ENCODE measurements around the gene ACD.
A peak's percentile ranks its signal among the peaks of the same experiment; 100 is the strongest.

Gene ACD

GRCh38 chr16:67653789-67654402 is 6.2 kb downstream of the ACD start:
- Histone ChIP-seq H3K9me3 (ENCODE audit: low read length) (no peaks in the 10 kb centered on the region), H2AFZ (ENCODE audit: low read depth, low read length) (no peak overlapping the region), H3K4me1 (ENCODE audit: insufficient read depth, low read length) (peaks cover 14% of the 10 kb centered on the region), H3K4me3 (ENCODE audit: low read length) (peak overlapping the region; percentile 57), H3K36me3 (ENCODE audit: insufficient read depth, low read length) (peaks cover 9% of the 10 kb centered on the region), H3K27me3 (ENCODE audit: insufficient read depth, low read length) (peaks cover 19% of the 10 kb centered on the region)

DNA sequence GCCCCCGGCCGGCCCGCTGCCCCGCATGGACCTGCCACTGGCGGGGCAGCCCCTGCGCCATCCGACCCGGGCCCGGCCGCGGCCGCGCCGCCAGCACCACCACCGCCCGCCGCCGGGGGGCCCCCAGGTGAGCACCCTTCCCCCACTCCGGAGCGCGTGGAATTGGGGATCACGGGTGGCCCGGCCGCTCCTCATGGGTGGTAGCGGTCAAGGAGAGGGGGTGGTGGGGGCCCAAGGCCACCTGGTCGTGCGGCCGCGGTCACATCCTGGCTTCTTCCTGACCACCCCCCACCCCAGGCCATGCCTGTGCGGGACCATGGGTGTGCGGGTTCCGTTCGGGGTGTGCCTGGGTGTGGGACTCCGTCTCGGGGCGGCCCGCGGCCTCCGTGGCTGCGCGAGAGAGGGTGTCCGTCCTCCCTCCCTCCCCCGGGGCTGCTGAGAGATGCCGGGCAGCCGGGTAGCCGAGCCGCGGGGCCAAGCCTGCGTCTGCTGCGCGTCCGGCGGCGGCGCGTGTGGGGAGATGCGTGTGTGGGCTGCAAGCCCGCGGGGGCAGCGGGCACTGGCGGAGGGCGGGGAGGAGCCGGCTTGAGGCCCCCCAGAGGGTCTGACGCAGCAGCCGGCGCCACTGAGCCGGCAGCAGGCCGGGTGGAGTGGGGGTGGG is 6.8 kb downstream of the ACD start:
- no peaks in the 10 kb centered on the region for H3K9me3 ChIP-seq (ENCODE audit: low read length)
- H3K27me3 ChIP-seq (ENCODE audit: insufficient read depth, low read length), result peaks cover 20% of the 10 kb centered on the region
- H3K4me3 ChIP-seq (ENCODE audit: low read length), result peak overlapping the region; percentile 57
- H3K4me1 ChIP-seq (ENCODE audit: insufficient read depth, low read length), result peaks cover 13% of the 10 kb centered on the region
- no peak overlapping the region for H2AFZ ChIP-seq (ENCODE audit: low read depth, low read length)
- peaks cover 6% of the 10 kb centered on the region for H3K36me3 ChIP-seq (ENCODE audit: insufficient read depth, low read length)

DNA sequence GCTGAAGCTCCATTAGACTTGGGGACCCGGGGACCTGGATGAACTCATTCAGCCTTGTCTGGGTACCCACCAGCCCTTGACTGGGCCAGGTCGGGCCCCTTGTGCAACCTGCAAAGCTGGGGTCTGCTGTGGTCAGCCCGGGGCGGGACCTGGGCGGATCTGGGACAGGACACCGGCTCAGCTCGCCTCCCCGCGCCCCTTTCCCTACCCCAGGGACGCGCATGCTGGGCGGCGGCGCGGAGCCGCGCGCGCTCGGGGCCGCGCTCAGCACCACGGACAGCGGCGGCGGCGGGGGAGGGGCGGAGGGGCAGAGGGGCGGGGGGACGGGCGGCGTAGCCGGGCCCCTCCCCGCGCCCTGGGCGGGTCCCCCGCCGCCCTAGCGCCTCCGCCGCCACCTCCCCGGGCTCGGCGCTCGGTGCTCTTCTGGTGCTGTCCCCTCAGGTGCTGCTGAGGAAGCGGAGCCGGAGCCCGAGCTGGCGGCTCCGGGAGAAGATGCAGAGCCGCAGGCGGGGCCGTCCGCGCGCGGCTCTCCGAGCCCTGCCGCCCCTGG is 7.4 kb downstream of the ACD start:
- peaks cover 13% of the 10 kb centered on the region for H3K4me1 ChIP-seq (ENCODE audit: insufficient read depth, low read length)
- H3K27me3 ChIP-seq (ENCODE audit: insufficient read depth, low read length), result peaks cover 20% of the 10 kb centered on the region
- H3K9me3 ChIP-seq (ENCODE audit: low read length), result no peaks in the 10 kb centered on the region
- H3K36me3 ChIP-seq (ENCODE audit: insufficient read depth, low read length), result peaks cover 5% of the 10 kb centered on the region
- H2AFZ ChIP-seq (ENCODE audit: low read depth, low read length), result no peak overlapping the region
- H3K4me3 ChIP-seq (ENCODE audit: low read length), result peak overlapping the region; percentile 57

GRCh38 chr16:67651847-67652246 is 8.2 kb downstream of the ACD start:
- peaks cover 21% of the 10 kb centered on the region for H3K27me3 ChIP-seq (ENCODE audit: insufficient read depth, low read length)
- H3K9me3 ChIP-seq (ENCODE audit: low read length), result no peaks in the 10 kb centered on the region
- H3K4me1 ChIP-seq (ENCODE audit: insufficient read depth, low read length), result peaks cover 13% of the 10 kb centered on the region
- no peak overlapping the region for H3K4me3 ChIP-seq (ENCODE audit: low read length)
- peaks cover 3% of the 10 kb centered on the region for H3K36me3 ChIP-seq (ENCODE audit: insufficient read depth, low read length)
- no peak overlapping the region for H2AFZ ChIP-seq (ENCODE audit: low read depth, low read length)

DNA sequence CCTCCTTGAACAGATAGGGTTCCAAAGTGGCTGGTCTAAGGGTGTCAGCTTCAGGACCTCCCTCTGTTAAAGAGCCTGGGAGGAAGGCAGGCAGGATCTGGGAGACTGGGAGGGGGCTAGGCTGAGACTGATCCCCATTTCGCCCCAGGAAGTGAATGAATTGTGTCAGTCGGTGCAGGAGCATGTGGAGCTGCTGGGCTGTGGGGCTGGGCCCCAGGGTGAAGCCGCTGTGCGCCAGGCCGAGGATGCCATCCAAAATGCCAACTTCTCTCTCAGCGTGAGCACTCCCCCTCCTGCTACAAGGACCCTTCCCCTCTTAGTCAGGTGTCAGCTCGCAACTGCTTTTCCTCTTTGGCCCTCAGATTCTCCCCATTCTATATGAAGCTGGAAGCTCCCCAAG is 9.0 kb downstream of the ACD start:
- H3K4me3 ChIP-seq (ENCODE audit: low read length), result no peak overlapping the region
- peaks cover 26% of the 10 kb centered on the region for H3K27me3 ChIP-seq (ENCODE audit: insufficient read depth, low read length)
- no peaks in the 10 kb centered on the region for H3K36me3 ChIP-seq (ENCODE audit: insufficient read depth, low read length)
- H2AFZ ChIP-seq (ENCODE audit: low read depth, low read length), result no peak overlapping the region
- peaks cover 13% of the 10 kb centered on the region for H3K4me1 ChIP-seq (ENCODE audit: insufficient read depth, low read length)
- no peaks in the 10 kb centered on the region for H3K9me3 ChIP-seq (ENCODE audit: low read length)

GRCh38 chr16:67650023-67650422 is 10.0 kb downstream of the ACD start:
- H2AFZ ChIP-seq (ENCODE audit: low read depth, low read length), result no peak overlapping the region
- peaks cover 13% of the 10 kb centered on the region for H3K4me1 ChIP-seq (ENCODE audit: insufficient read depth, low read length)
- H3K27me3 ChIP-seq (ENCODE audit: insufficient read depth, low read length), result peaks cover 36% of the 10 kb centered on the region
- H3K9me3 ChIP-seq (ENCODE audit: low read length), result no peaks in the 10 kb centered on the region
- H3K36me3 ChIP-seq (ENCODE audit: insufficient read depth, low read length), result no peaks in the 10 kb centered on the region
- H3K4me3 ChIP-seq (ENCODE audit: low read length), result no peak overlapping the region

- H2AFZ ChIP-seq (ENCODE audit: low read depth, low read length), result no peak overlapping the region
- H3K9me3 ChIP-seq (ENCODE audit: low read length), result no peaks in the 10 kb centered on the region
- no peak overlapping the region for H3K4me3 ChIP-seq (ENCODE audit: low read length)
- peaks cover 13% of the 10 kb centered on the region for H3K4me1 ChIP-seq (ENCODE audit: insufficient read depth, low read length)
- no peaks in the 10 kb centered on the region for H3K36me3 ChIP-seq (ENCODE audit: insufficient read depth, low read length)
- H3K27me3 ChIP-seq (ENCODE audit: insufficient read depth, low read length), result peaks cover 34% of the 10 kb centered on the region
These were observed 10.5 kb downstream of the ACD start for GRCh38 chr16:67649494-67649931.

DNA sequence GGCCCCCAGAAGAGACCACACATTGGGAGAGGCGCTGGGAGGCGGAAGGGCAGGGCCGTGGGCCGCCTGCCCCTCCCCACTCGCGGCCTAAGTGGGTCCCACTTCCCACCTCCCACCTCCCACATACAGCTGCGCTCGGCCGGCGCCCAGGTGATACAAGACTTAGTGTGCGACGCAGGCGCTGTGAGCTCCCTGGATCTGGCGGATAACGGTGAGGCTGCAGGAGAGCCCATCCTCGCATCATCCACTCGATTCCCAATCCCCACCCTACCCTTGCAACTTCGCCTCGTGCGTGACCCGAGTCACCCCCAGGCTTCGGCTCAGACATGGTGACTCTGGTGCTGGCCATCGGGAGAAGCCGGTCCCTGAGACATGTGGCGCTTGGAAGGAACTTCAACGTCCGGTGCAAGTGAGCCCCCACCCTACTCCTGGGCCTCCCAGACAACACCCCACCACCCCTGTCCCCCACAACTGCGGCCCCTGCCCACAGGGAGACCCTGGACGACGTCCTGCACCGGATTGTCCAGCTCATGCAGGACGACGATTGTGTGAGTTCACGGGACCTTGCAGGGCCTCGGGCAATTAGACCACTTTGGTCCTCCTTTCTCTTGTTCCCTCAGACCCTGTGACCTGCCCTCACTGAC is 11.2 kb downstream of the ACD start:
- Histone ChIP-seq H3K4me1 (ENCODE audit: insufficient read depth, low read length) (peaks cover 8% of the 10 kb centered on the region), H3K4me3 (ENCODE audit: low read length) (no peak overlapping the region), H3K9me3 (ENCODE audit: low read length) (no peaks in the 10 kb centered on the region), H2AFZ (ENCODE audit: low read depth, low read length) (no peak overlapping the region), H3K27me3 (ENCODE audit: insufficient read depth, low read length) (peaks cover 38% of the 10 kb centered on the region), H3K36me3 (ENCODE audit: insufficient read depth, low read length) (no peaks in the 10 kb centered on the region)

- Histone ChIP-seq H3K9me3 (ENCODE audit: low read length) (no peaks in the 10 kb centered on the region), H3K4me3 (ENCODE audit: low read length) (no peak overlapping the region), H3K27me3 (ENCODE audit: insufficient read depth, low read length) (peaks cover 38% of the 10 kb centered on the region), H3K36me3 (ENCODE audit: insufficient read depth, low read length) (no peaks in the 10 kb centered on the region), H2AFZ (ENCODE audit: low read depth, low read length) (no peak overlapping the region), H3K4me1 (ENCODE audit: insufficient read depth, low read length) (peaks cover 2% of the 10 kb centered on the region)
These were observed 11.8 kb downstream of the ACD start for GRCh38 chr16:67648088-67648763.

DNA sequence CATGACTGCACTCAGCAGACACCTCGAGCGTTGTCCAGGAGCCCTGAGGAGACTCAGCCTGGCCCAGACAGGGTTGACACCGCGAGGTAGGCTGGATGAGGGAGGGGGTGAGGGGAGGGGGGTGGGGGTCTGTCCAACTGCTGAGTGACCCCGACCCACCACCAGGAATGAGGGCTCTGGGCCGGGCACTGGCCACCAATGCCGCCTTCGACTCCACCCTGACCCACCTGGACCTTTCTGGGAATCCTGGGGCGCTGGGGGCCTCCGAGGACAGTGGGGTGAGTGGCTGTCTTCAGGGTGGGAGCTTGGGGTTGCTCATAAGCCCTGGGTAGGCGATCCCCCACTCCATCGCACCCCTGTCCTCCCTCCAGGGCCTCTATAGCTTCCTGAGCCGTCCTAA is 12.4 kb downstream of the ACD start:
- no peaks in the 10 kb centered on the region for H3K36me3 ChIP-seq (ENCODE audit: insufficient read depth, low read length)
- H3K9me3 ChIP-seq (ENCODE audit: low read length), result no peaks in the 10 kb centered on the region
- peaks cover 38% of the 10 kb centered on the region for H3K27me3 ChIP-seq (ENCODE audit: insufficient read depth, low read length)
- no peaks in the 10 kb centered on the region for H3K4me1 ChIP-seq (ENCODE audit: insufficient read depth, low read length)
- H2AFZ ChIP-seq (ENCODE audit: low read depth, low read length), result no peak overlapping the region
- H3K4me3 ChIP-seq (ENCODE audit: low read length), result no peak overlapping the region

- no peaks in the 10 kb centered on the region for H3K9me3 ChIP-seq (ENCODE audit: low read length)
- H3K36me3 ChIP-seq (ENCODE audit: insufficient read depth, low read length), result no peaks in the 10 kb centered on the region
- H2AFZ ChIP-seq (ENCODE audit: low read depth, low read length), result no peak overlapping the region
- no peaks in the 10 kb centered on the region for H3K4me1 ChIP-seq (ENCODE audit: insufficient read depth, low read length)
- no peak overlapping the region for H3K4me3 ChIP-seq (ENCODE audit: low read length)
- H3K27me3 ChIP-seq (ENCODE audit: insufficient read depth, low read length), result peaks cover 38% of the 10 kb centered on the region
These were observed 12.9 kb downstream of the ACD start for GRCh38 chr16:67647111-67647651.

GRCh38 chr16:67645397-67646121 is 14.5 kb downstream of the ACD start:
- peaks cover 31% of the 10 kb centered on the region for H3K27me3 ChIP-seq (ENCODE audit: insufficient read depth, low read length)
- H2AFZ ChIP-seq (ENCODE audit: low read depth, low read length), result no peak overlapping the region
- H3K4me3 ChIP-seq (ENCODE audit: low read length), result no peak overlapping the region
- H3K4me1 ChIP-seq (ENCODE audit: insufficient read depth, low read length), result no peaks in the 10 kb centered on the region
- no peaks in the 10 kb centered on the region for H3K36me3 ChIP-seq (ENCODE audit: insufficient read depth, low read length)
- no peaks in the 10 kb centered on the region for H3K9me3 ChIP-seq (ENCODE audit: low read length)
